GM12874 (cell line): ENCODE data around the gene DOCK2.

ENCODE experiments used
- CTCF ChIP-seq: IDR thresholded peaks from 2 replicates; pipeline ENCODE4 v1.5.1; 2011; ENCODE audit warnings: low read depth, mild to moderate bottlenecking, control low read depth, low read length, moderate library complexity; ENCODE audit not compliant: insufficient read depth

DOCK2 gene

GRCh38 chr5:169763376-169764017 is 126.4 kb downstream of the DOCK2 start:
- TF ChIP-seq CTCF: no peak

- no peak for TF ChIP-seq CTCF
Measured at GRCh38 chr5:169764018-169764378, 126.9 kb downstream of the DOCK2 start.

GRCh38 chr5:169765176-169765996 is 128.3 kb downstream of the DOCK2 start:
- TF ChIP-seq CTCF: no peak

GRCh38 chr5:169767938-169768337 is 130.9 kb downstream of the DOCK2 start:
- TF ChIP-seq CTCF: no peak

GRCh38 chr5:169768416-169768815 is 131.3 kb downstream of the DOCK2 start:
- no peak for TF ChIP-seq CTCF

GRCh38 chr5:169770109-169770508 is 133.0 kb downstream of the DOCK2 start:
- TF ChIP-seq CTCF: no peak

- no peak for TF ChIP-seq CTCF
Measured at GRCh38 chr5:169772256-169772655, 135.2 kb downstream of the DOCK2 start.
